Spleen (tissue), 11 donors: ENCODE data around the gene DLST. TPM values are rescaled to one million over a fixed set of nuclear protein-coding genes. Genes with fewer than 3 reads are reported as not detected.

ENCODE experiments used
- DNase-seq: peaks from one replicate; pipeline ENCODE4 v3.0.0-alpha.2; 2020
- H3K27ac ChIP-seq, 8 donors: fragments of 200-600 bp; sonication (generic) in 7 of 8; 1 replicate in 4 of 8; 2 replicates in 4 of 8; pipeline versions ENCODE4 v1.5.0 to v1.8.0; 2016 to 2021; ENCODE audit warnings: inconsistent platforms in 4 of 8, mild to moderate bottlenecking in 4 of 8, moderate library complexity in 1 of 8
- H3K27me3 ChIP-seq, 7 donors: fragments of 200-600 bp; sonication (generic) in 6 of 7; replicated peaks in 1 of 7; 1 replicate in 4 of 7; 2 replicates in 3 of 7; pipeline versions ENCODE4 v1.5.0 to v1.8.0; 2016 to 2021; ENCODE audit warnings: inconsistent platforms in 3 of 7, mild to moderate bottlenecking in 1 of 7
- H3K36me3 ChIP-seq, 6 donors: fragments of 200-600 bp; sonication (generic) in 5 of 6; 1 replicate in 4 of 6; 2 replicates in 2 of 6; pipeline versions ENCODE4 v1.5.0 to v1.8.0; 2016 to 2021; ENCODE audit warnings: inconsistent platforms in 2 of 6
- H3K4me1 ChIP-seq, 6 donors: fragments of 200-600 bp; sonication (generic) in 5 of 6; 1 replicate in 3 of 6; 2 replicates in 3 of 6; pipeline versions ENCODE4 v1.5.0 to v1.8.0; 2016 to 2021; ENCODE audit warnings: inconsistent platforms in 3 of 6
- H3K4me3 ChIP-seq, 8 donors: fragments of 200-600 bp; sonication (generic) in 7 of 8; 1 replicate in 4 of 8; 2 replicates in 4 of 8; pipeline versions ENCODE4 v1.5.0 to v1.8.0; 2016 to 2021; ENCODE audit warnings: inconsistent platforms in 4 of 8, mild to moderate bottlenecking in 4 of 8, moderate library complexity in 2 of 8
- H3K9me3 ChIP-seq, 8 donors: fragments of 200-600 bp; sonication (generic) in 7 of 8; 1 replicate in 4 of 8; 2 replicates in 4 of 8; pipeline versions ENCODE4 v1.5.0 to v1.8.0; 2016 to 2021; ENCODE audit warnings: inconsistent platforms in 4 of 8
- CTCF ChIP-seq, 11 experiments: fragments of 200-600 bp in 7 of 11; fragments of 450-650 bp in 4 of 11; sonication (generic) in 4 of 11; IDR thresholded peaks in 8 of 11; conservative IDR thresholded peaks in 3 of 11; 1 replicate in 7 of 11; 2 replicates in 4 of 11; pipeline versions ENCODE4 v1.4.0 to v1.8.0; 2016 to 2021; ENCODE audit warnings: antibody characterized with exemption in 11 of 11, inconsistent platforms in 4 of 11, mild to moderate bottlenecking in 1 of 11
- POLR2A ChIP-seq, 3 donors: fragments of 450-650 bp; IDR thresholded peaks; one replicate each; pipeline ENCODE4 v1.5.1; 2017; ENCODE audit warnings: antibody characterized with exemption in 3 of 3, mild to moderate bottlenecking in 1 of 3
- POLR2AphosphoS5 ChIP-seq, 3 donors: sonication (generic); formaldehyde crosslinking; IDR thresholded peaks; one replicate each; pipeline ENCODE4 v1.5.1; 2017; ENCODE audit warnings: antibody characterized with exemption in 3 of 3
- WGBS, 5 donors: extraction: QIAGEN DNeasy Blood & Tissue Kit in 3 of 5; methylation state at CpG; one replicate each; pipeline versions ENCODE4 v1.1.5 to v1.1.7; 2013 to 2018; 5-methylcytosine and 5-hydroxymethylcytosine counted together
- intact Hi-C: fragments of 100-400 bp; cut with DNase I; formaldehyde crosslinking; loops from one replicate; pipeline ENCODE4 v1.15.0; 2023; ENCODE audit warnings: low total_unique reads
- polyA plus RNA-seq, 3 donors: library from polyadenylated mRNA; stranded (reverse); fragments of 200-250 nt; gene quantifications; one replicate each; pipeline ENCODE4 v1.2.1, GENCODE V29; 2013
- total RNA-seq, 7 donors: library from RNA; depleted of rRNA in 3 of 7; stranded (reverse); fragments of >200 nt in 3 of 7; fragmentation: NEBNext Ultra II Directional in 4 of 7; extraction: Animal tissue kit (Norgen Biotek cat#: 25700) in 4 of 7; gene quantifications; one replicate each; pipeline versions ENCODE4 v1.1.0 to v1.2.1, GENCODE V29; 2016 to 2021
- donor health status: healthy with polysubstance abuse.
- donor health status: DM: no; HTN: no; CAD: no; lungs with moderate emphysema.
- donor health status: DM: no; HTN: no; CAD: no.
- donor health status: Bipolar disorder and iron deficiency.
- donor health status: healthy.
- donor health status: DM: no; HTN: no; CAD: no.
- donor health status: DM: yes; HTN: yes; CAD: no.

Gene DLST
- total and polyA plus RNA-seq, 10 donors = 33.1 to 80.0 (median 74.7) TPM

GRCh38 chr14:74853581-74853980, 28.1 kb upstream of the DLST start:
- Histone ChIP-seq H3K4me1 (peaks cover 0 to 39% (median 16%) of the 10 kb centered on the region in 6 donors), H3K9me3 (no peaks in the 10 kb centered on the region), H3K27ac (peak overlapping the region in 3 of 8 donors; percentile 14 to 75 (median 31)), H3K4me3 (no peak overlapping the region), H3K36me3 (no peaks in the 10 kb centered on the region), H3K27me3 (no peaks in the 10 kb centered on the region)
- TF ChIP-seq CTCF (IDR thresholded peaks at IDR 0.05 in 8 of 11, conservative IDR thresholded peaks at IDR 0.05 in 3 of 11) = no peak
- no peak for TF ChIP-seq POLR2A (IDR thresholded peaks at IDR 0.05)
- no peak for TF ChIP-seq POLR2AphosphoS5 (IDR thresholded peaks at IDR 0.05)
- no peak for DNase-seq
- 44 to 67% (median 53%) methylated on average over 4 of the region's 4 CpGs for WGBS, 5 donors
- intact Hi-C loops = no loop called here

- intact Hi-C loops = no loop called here
- peaks cover 0 to 39% (median 16%) of the 10 kb centered on the region in 6 donors for H3K4me1 ChIP-seq
- 75 to 83% (median 79%) methylated on average over 7 of the region's 7 CpGs for WGBS, 5 donors
- TF ChIP-seq POLR2AphosphoS5 (IDR thresholded peaks at IDR 0.05) = no peak
- no peak for TF ChIP-seq CTCF (IDR thresholded peaks at IDR 0.05 in 8 of 11, conservative IDR thresholded peaks at IDR 0.05 in 3 of 11)
- TF ChIP-seq POLR2A (IDR thresholded peaks at IDR 0.05) = no peak
- no peak for DNase-seq
- no peak overlapping the region for H3K27ac ChIP-seq
- H3K36me3 ChIP-seq = no peaks in the 10 kb centered on the region
- H3K9me3 ChIP-seq = no peaks in the 10 kb centered on the region
- no peak overlapping the region for H3K4me3 ChIP-seq
- H3K27me3 ChIP-seq = no peaks in the 10 kb centered on the region
Observed at GRCh38 chr14:74855021-74855420, 26.7 kb upstream of the DLST start.

GRCh38 chr14:74855945-74856344, 25.8 kb upstream of the DLST start:
- no peak for DNase-seq
- H3K4me1 ChIP-seq = peaks cover 0 to 45% (median 18%) of the 10 kb centered on the region in 6 donors
- 52 to 80% (median 61%) methylated on average over 4 of the region's 4 CpGs for WGBS, 5 donors
- no peak overlapping the region for H3K4me3 ChIP-seq
- no peaks in the 10 kb centered on the region for H3K36me3 ChIP-seq
- no peak overlapping the region for H3K27ac ChIP-seq
- no peaks in the 10 kb centered on the region for H3K27me3 ChIP-seq
- TF ChIP-seq POLR2AphosphoS5 (IDR thresholded peaks at IDR 0.05) (no peak), CTCF (IDR thresholded peaks at IDR 0.05 in 8 of 11, conservative IDR thresholded peaks at IDR 0.05 in 3 of 11) (no peak), POLR2A (IDR thresholded peaks at IDR 0.05) (no peak)
- intact Hi-C loops = no loop called here
- no peaks in the 10 kb centered on the region for H3K9me3 ChIP-seq

- intact Hi-C loops = no loop called here
- Histone ChIP-seq H3K36me3 (no peaks in the 10 kb centered on the region), H3K9me3 (no peaks in the 10 kb centered on the region), H3K27ac (no peak overlapping the region), H3K27me3 (no peaks in the 10 kb centered on the region), H3K4me3 (no peak overlapping the region), H3K4me1 (peaks cover 0 to 49% (median 20%) of the 10 kb centered on the region in 6 donors)
- WGBS, 5 donors = 61 to 100% (median 83%) methylated on average over 1 of the region's 1 CpG
- TF ChIP-seq CTCF (IDR thresholded peaks at IDR 0.05 in 8 of 11, conservative IDR thresholded peaks at IDR 0.05 in 3 of 11) (no peak), POLR2AphosphoS5 (IDR thresholded peaks at IDR 0.05) (no peak), POLR2A (IDR thresholded peaks at IDR 0.05) (no peak)
- DNase-seq = no peak
Observed at GRCh38 chr14:74856366-74856765, 25.4 kb upstream of the DLST start.
